GM12865 (cell line): ENCODE data around the gene COX5B.
"Not testable (repeated sequence)": the region's sequence is repeated elsewhere in the genome, so short reads cannot be mapped to it uniquely, and the experiment has no call there.

Experiments used
- DNase-seq: peaks from one replicate; pipeline ENCODE4 v3.0.0; 2010; ENCODE audit warnings: low read depth
- H3K4me3 ChIP-seq: 2 replicates; pipeline ENCODE4 v1.5.1; 2011; ENCODE audit warnings: mild to moderate bottlenecking, low read depth, low read length, control low read depth
- TF ChIP-seq, protein P1 (sequence below): IDR thresholded peaks from 2 replicates; pipeline ENCODE4 v1.5.1; 2011; ENCODE audit warnings: low read length, control low read depth, low read depth, inconsistent platforms; ENCODE audit not compliant: insufficient read depth; ENCODE audit errors: missing control alignments

The COX5B gene

DNA sequence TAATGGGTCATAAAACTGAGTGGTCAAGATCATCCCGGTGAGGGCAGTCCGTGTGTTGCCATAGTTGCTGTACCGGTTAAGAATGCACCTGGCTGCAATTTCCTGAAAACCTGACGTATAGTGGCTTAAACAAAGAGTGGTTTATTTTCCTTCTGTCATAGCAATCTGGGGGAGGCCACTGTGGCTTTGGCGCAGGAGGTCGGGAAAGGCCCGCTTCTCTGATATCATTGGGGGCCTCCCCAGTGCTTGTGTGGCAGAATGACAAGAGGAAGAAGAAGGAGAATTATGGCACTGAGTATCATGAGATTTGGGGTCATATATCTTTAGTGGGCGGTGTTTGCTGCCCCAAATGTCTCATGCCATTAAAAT lies 28.0 kb downstream of the COX5B start:
- TF ChIP-seq, protein P1, sequence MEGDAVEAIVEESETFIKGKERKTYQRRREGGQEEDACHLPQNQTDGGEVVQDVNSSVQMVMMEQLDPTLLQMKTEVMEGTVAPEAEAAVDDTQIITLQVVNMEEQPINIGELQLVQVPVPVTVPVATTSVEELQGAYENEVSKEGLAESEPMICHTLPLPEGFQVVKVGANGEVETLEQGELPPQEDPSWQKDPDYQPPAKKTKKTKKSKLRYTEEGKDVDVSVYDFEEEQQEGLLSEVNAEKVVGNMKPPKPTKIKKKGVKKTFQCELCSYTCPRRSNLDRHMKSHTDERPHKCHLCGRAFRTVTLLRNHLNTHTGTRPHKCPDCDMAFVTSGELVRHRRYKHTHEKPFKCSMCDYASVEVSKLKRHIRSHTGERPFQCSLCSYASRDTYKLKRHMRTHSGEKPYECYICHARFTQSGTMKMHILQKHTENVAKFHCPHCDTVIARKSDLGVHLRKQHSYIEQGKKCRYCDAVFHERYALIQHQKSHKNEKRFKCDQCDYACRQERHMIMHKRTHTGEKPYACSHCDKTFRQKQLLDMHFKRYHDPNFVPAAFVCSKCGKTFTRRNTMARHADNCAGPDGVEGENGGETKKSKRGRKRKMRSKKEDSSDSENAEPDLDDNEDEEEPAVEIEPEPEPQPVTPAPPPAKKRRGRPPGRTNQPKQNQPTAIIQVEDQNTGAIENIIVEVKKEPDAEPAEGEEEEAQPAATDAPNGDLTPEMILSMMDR, result no peak
- peak; percentile 49 for DNase-seq
- no peak overlapping the region for H3K4me3 ChIP-seq

DNA sequence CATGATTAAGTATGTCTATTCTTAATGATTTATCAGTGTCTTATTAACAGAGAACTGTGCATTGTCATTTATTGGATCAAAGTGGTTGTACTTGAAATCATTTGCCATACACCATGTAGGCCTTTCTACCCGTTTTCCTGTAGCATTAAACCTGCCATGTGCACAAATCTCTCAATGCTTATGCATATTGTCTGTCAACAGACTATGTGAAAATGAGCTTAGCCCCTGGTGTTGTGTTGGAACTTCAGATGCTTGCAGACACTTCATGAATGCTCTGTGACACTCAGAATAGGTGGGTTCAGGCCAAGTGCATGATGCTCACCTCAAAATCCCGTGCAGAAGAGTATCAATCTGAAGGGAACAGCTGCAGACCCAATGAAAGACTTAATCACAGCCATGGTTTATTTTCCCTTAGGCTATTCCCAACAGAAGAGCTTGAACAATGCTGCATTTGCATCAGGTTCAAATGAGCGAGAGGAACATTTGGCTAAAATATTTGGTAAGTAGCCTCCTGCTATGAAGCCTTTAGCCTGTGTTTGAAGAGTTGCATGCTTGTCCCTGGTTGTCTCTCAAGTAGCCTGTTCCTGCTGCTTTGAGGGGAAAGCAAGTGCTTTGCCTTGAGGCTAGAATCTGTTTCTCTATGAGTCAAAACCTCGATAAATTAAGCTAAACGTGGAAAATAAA lies 29.7 kb downstream of the COX5B start:
- H3K4me3 ChIP-seq, result no peak overlapping the region
- no peak for DNase-seq
- TF ChIP-seq, protein P1, result no peak

DNA sequence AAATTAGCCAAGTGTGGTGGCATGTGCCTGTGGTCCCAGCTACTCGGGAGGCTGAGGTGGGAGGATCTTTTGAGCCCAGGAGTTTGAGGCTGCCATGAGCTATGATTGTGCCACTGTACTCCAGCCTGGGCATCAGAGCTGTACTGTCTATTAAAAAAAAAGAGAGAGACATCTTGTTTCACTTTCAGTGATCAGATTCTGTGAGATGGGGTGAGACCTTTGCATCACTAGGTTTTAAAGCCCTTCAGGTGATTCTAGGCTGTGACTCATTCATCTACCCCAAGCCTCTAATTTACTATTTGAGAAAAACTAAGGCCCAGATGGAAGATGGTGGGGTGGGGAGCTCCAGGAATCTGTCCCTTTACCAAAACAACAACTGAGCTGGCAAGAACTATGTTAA lies 30.8 kb downstream of the COX5B start:
- DNase-seq, result no peak
- TF ChIP-seq, protein P1, result no peak
- H3K4me3 ChIP-seq, result no peak overlapping the region

DNA sequence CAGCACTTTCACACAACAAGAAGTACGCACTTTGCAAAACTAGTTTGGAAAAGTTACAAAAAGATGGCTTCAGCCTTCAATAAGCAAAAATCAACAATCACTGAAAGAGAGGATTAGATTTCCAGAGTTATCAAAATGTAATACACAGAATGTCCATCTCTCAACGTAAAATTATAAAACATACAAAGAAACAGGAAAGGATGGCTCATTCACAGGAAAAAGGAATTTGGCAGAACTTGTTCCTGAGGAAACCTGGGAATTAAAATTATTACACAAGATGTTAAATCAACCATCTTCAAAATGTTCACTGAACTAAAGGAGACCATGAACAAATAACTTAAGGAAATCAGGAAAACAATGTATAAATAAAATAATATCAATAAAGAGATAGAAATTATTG lies 31.6 kb downstream of the COX5B start:
- TF ChIP-seq, protein P1, result no peak
- H3K4me3 ChIP-seq, result no peak overlapping the region
- no peak for DNase-seq

DNA sequence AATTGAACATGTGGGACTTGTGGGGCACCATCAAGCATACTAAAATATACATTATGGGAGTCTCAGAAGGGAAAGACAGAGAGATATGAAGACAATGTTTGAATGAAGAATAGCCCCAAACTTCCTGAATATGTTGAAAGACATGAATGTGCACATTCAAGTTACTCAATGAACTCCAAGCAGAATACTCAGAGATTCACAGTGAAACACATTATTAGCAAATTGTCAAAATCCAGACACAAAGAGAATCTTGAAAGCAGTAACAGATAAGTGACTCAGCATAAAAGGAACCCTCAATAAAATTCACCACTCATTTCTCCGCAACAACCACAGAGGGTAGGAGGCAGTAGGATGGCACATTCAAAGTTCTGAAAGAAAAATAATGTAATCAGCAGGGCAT lies 32.4 kb downstream of the COX5B start:
- no peak overlapping the region for H3K4me3 ChIP-seq
- no peak for DNase-seq
- TF ChIP-seq, protein P1, result no peak

DNA sequence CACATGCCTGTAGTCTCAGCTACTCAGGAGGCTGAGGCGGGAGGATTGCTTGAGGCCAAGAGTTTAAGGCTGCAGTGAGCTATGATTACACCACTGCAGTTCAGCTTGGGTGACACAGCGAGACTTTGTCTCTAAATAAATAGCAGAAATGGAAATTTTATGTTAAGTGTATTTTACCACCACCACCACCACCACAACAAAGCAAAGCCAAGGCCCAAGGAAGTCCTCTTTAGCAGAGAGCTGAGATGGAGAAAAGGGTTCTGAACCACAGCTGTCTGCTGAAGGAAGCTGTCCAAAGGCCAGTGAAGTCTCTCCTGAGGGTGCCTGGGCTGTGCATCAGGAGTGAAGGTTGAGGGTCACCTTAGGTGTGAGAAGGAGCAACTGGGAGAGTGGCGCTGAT lies 41.4 kb downstream of the COX5B start:
- not testable (repeated sequence) for DNase-seq, H3K4me3 ChIP-seq

DNA sequence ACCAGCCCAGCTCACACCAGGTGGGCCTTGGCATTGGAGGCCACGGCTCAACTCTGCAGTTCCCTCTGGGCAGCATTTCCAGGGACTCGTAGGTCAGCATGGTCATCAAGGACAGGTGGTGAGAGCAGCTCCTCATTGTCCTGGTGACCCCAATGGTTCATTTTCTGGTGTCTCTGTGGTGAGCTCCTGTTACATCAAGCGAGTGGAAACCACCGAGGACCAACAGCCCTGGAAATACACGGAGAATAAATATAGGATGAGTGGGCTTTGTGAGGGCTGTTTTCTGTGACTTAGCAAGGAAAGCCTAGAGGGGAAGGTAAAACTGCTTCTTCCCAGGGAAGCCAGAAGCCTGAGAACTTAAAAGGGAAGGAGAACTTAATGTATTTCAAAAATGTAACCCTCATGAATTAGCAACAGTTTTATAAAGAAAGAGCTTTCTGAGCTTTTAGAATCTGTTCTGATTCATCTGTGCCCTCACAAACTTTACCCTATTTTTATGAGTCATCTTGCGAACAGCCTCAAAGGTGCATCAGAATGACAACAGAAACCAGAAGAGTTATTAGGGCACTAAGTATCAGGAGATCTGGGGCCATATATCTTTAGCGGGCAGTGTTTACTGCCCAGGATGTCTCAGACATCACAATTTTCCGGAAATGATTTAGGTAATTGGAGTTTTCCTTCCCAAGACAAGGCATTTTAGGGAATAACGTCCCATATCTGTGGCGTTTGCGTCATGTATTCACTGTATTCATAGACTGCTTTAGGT lies 42.4 kb downstream of the COX5B start:
- H3K4me3 ChIP-seq, result no peak overlapping the region
- peak; percentile 60 for DNase-seq
- TF ChIP-seq, protein P1, result no peak
